Stomach (tissue), 9 donors: Measurements from ENCODE around the gene EPHB6. TPM values are rescaled to one million over a fixed set of nuclear protein-coding genes. Genes with fewer than 3 reads are reported as not detected.

Experiments used
- DNase-seq, 2 donors: peaks; one replicate each; pipeline versions ENCODE4 v3.0.0 to v3.0.0-alpha.2; 2013 to 2019
- H3K27ac ChIP-seq, 5 donors: fragments of 200-600 bp in 4 of 5; sonication (generic) in 4 of 5; one replicate each; pipeline ENCODE4 v1.5.1; 2013 to 2019; ENCODE audit warnings: mild to moderate bottlenecking in 1 of 5, moderate library complexity in 1 of 5
- H3K27me3 ChIP-seq, 3 donors: fragments of 200-600 bp; sonication (generic); one replicate each; pipeline ENCODE4 v1.5.1; 2017 to 2019; ENCODE audit warnings: mixed run types in 1 of 3
- H3K36me3 ChIP-seq, 4 donors: fragments of 200-600 bp; sonication (generic); 1 replicate in 3 of 4; 2 replicates in 1 of 4; pipeline ENCODE4 v1.5.1; 2016 to 2019
- H3K4me1 ChIP-seq, 4 donors: fragments of 200-600 bp; sonication (generic); one replicate each; pipeline ENCODE4 v1.5.1; 2016 to 2019
- H3K4me3 ChIP-seq, 4 donors: fragments of 200-600 bp; sonication (generic) in 3 of 4; one replicate each; pipeline ENCODE4 v1.5.1; 2016 to 2019; ENCODE audit warnings: mild to moderate bottlenecking in 1 of 4
- H3K9me3 ChIP-seq, 4 donors: fragments of 200-600 bp; sonication (generic); one replicate each; pipeline ENCODE4 v1.5.1; 2016 to 2019
- EP300 ChIP-seq: sonication (generic); formaldehyde crosslinking; IDR thresholded peaks from one replicate; pipeline ENCODE4 v1.6.1; 2017; ENCODE audit warnings: antibody characterized with exemption
- POLR2A ChIP-seq, 4 donors: fragments of 450-650 bp; IDR thresholded peaks; one replicate each; pipeline ENCODE4 v1.6.1; 2016; ENCODE audit warnings: antibody characterized with exemption in 4 of 4, control low read depth in 2 of 4, mild to moderate bottlenecking in 1 of 4, moderate library complexity in 1 of 4
- POLR2AphosphoS5 ChIP-seq, 3 donors: sonication (generic); formaldehyde crosslinking; IDR thresholded peaks; one replicate each; pipeline ENCODE4 v1.6.1; 2016; ENCODE audit warnings: antibody characterized with exemption in 3 of 3
- WGBS, 5 donors: extraction: QIAGEN DNeasy Blood & Tissue Kit in 3 of 5; methylation state at CpG; one replicate each; pipeline versions ENCODE4 v1.1.5 to v1.1.7; 2013 to 2018; 5-methylcytosine and 5-hydroxymethylcytosine counted together
- intact Hi-C: fragments of 100-400 bp; cut with DNase I; formaldehyde crosslinking; loops from one replicate; pipeline ENCODE4 v1.15.1; 2023; ENCODE audit warnings: low total_unique reads
- polyA plus RNA-seq, 3 donors: library from polyadenylated mRNA; stranded (reverse); fragments of 200-250 nt; gene quantifications; one replicate each; pipeline ENCODE4 v1.2.3, GENCODE V29; 2013
- total RNA-seq, 5 donors: library from RNA; depleted of rRNA; stranded (reverse); fragments of >200 nt; gene quantifications; one replicate each; pipeline versions ENCODE4 v1.1.0 to v1.2.3, GENCODE V29; 2014 to 2016
- TF ChIP-seq, protein P1 (sequence below), 7 experiments: fragments of 450-650 bp in 4 of 7; fragments of 200-600 bp in 3 of 7; sonication (generic) in 3 of 7; IDR thresholded peaks; one replicate each; pipeline ENCODE4 v1.5.1; 2016 to 2019; ENCODE audit warnings: antibody characterized with exemption in 7 of 7, control low read depth in 2 of 7, mild to moderate bottlenecking in 1 of 7
- donor health status: healthy with polysubstance abuse.
- donor health status: Bipolar disorder and iron deficiency.
- donor health status: healthy.

EPHB6 gene
- total and polyA plus RNA-seq, 8 donors, result 5.4 to 23.1 (median 8.1) TPM

DNA sequence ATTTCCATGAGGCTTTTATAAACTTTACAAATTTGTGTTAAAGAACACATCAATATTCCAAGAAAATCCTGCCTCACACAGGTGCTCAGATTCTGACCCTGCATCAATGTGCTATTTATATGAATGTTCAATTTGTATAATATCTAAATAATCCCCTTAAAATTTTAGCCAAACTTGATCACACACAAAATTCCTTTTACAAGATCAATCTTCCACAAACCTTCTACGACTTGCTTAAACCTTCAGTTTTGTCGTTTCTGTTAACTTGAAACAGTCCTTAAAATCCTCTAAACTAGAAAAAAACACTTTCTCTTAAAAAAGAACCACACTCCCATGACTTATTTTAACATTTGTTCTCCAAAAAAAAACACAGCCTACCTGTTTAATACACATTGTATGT lies 50.9 kb downstream of the EPHB6 start:
- no peak for DNase-seq
- WGBS, 5 donors, result 77 to 89% (median 82%) methylated on average over 2 of the region's 2 CpGs
- Histone ChIP-seq H3K9me3 (peaks cover 0 to 5% (median 2%) of the 10 kb centered on the region in 4 donors), H3K36me3 (no peaks in the 10 kb centered on the region), H3K4me1 (peaks cover 3 to 26% (median 13%) of the 10 kb centered on the region in 4 donors), H3K27me3 (no peaks in the 10 kb centered on the region), H3K4me3 (no peak overlapping the region), H3K27ac (no peak overlapping the region)
- TF ChIP-seq POLR2A (IDR thresholded peaks at IDR 0.05) (no peak), EP300 (no peak), POLR2AphosphoS5 (IDR thresholded peaks at IDR 0.05) (no peak)
- TF ChIP-seq, protein P1, sequence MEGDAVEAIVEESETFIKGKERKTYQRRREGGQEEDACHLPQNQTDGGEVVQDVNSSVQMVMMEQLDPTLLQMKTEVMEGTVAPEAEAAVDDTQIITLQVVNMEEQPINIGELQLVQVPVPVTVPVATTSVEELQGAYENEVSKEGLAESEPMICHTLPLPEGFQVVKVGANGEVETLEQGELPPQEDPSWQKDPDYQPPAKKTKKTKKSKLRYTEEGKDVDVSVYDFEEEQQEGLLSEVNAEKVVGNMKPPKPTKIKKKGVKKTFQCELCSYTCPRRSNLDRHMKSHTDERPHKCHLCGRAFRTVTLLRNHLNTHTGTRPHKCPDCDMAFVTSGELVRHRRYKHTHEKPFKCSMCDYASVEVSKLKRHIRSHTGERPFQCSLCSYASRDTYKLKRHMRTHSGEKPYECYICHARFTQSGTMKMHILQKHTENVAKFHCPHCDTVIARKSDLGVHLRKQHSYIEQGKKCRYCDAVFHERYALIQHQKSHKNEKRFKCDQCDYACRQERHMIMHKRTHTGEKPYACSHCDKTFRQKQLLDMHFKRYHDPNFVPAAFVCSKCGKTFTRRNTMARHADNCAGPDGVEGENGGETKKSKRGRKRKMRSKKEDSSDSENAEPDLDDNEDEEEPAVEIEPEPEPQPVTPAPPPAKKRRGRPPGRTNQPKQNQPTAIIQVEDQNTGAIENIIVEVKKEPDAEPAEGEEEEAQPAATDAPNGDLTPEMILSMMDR (IDR thresholded peaks at IDR 0.05), result no peak
- intact Hi-C loops, result no loop called here

DNA sequence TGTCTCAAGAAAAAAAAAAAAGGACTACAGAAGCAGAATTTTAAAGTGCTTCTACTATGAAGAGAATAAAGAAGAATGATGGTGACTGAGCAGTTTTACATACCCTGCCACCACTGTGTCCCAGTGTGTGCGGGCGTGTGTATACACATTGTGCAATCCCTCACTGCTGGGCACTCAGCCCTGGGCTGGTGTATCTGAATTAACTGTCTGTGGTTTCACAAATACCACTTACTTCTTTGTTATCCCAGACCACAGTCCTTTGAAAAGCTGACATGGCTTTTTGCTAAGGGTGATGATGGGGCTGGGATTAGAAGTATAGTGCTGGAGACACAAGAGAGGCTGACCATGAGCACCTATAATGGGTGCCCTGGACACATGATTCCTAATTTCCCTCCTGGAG lies 51.8 kb downstream of the EPHB6 start:
- TF ChIP-seq POLR2AphosphoS5 (IDR thresholded peaks at IDR 0.05) (no peak), POLR2A (IDR thresholded peaks at IDR 0.05) (no peak), EP300 (no peak)
- TF ChIP-seq, protein P1 (IDR thresholded peaks at IDR 0.05), result no peak
- Histone ChIP-seq H3K27me3 (no peaks in the 10 kb centered on the region), H3K36me3 (no peaks in the 10 kb centered on the region), H3K4me1 (peaks cover 3 to 28% (median 14%) of the 10 kb centered on the region in 4 donors), H3K4me3 (no peak overlapping the region), H3K27ac (no peak overlapping the region), H3K9me3 (peaks cover 0 to 5% (median 2%) of the 10 kb centered on the region in 4 donors)
- WGBS, 5 donors, result 47 to 96% (median 92%) methylated on average over 2 of the region's 2 CpGs
- intact Hi-C loops, result no loop called here
- DNase-seq, result no peak

DNA sequence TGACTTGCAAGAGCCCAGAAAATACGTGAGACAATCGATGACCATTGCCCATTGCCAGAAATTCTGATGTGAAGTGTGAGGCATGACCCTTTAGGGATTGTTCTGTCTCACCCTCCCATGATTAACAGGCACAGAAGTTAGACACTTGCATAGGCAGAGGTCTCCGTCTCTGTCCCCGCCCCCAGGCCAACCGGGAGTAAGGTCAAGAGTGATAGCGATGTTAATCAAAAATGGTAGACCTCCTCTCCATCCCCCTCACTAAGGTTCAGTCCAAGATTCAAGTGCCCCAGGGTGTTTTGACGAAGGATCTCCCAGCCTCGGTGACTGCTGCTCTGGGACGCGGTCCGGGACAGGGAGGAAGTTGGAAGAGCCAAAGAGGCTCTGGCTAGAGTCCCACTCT lies 53.4 kb downstream of the EPHB6 start:
- TF ChIP-seq POLR2A (IDR thresholded peaks at IDR 0.05) (no peak), POLR2AphosphoS5 (IDR thresholded peaks at IDR 0.05) (no peak), EP300 (no peak)
- TF ChIP-seq, protein P1 (IDR thresholded peaks at IDR 0.05), result no peak

GRCh38 chr7:142908921-142909890 lies 54.3 kb downstream of the EPHB6 start:
- intact Hi-C loops, result no loop called here

More for the DNA sequence above, 53.4 kb downstream of the EPHB6 start:
- intact Hi-C loops, result no loop called here
- no peaks in the 10 kb centered on the region for H3K36me3 ChIP-seq
- H3K4me1 ChIP-seq, result peaks cover 3 to 29% (median 16%) of the 10 kb centered on the region in 4 donors
- no peaks in the 10 kb centered on the region for H3K27me3 ChIP-seq
- no peak for DNase-seq
- peaks cover 0 to 5% (median 2%) of the 10 kb centered on the region in 4 donors for H3K9me3 ChIP-seq
- no peak overlapping the region for H3K4me3 ChIP-seq
- 89 to 94% (median 93%) methylated on average over 11 of the region's 11 CpGs for WGBS, 5 donors
- peak overlapping the region in 2 of 5 donors; percentile 34 to 67 for H3K27ac ChIP-seq

More at GRCh38 chr7:142908921-142909890, 54.3 kb downstream of the EPHB6 start:
- no peaks in the 10 kb centered on the region for H3K27me3 ChIP-seq
- no peaks in the 10 kb centered on the region for H3K36me3 ChIP-seq
- peak; percentile 35 to 59 for DNase-seq
- WGBS, 5 donors, result 45 to 60% (median 47%) methylated on average over 21 of the region's 21 CpGs
- peaks cover 3 to 38% (median 19%) of the 10 kb centered on the region in 4 donors for H3K4me1 ChIP-seq
- no peak overlapping the region for H3K4me3 ChIP-seq
- H3K9me3 ChIP-seq, result peaks cover 0 to 5% (median 2%) of the 10 kb centered on the region in 4 donors
- TF ChIP-seq POLR2A (IDR thresholded peaks at IDR 0.05), result no peak
- peak in 2 of 3 donors; percentile 58 to 86 for TF ChIP-seq POLR2AphosphoS5 (IDR thresholded peaks at IDR 0.05)
- H3K27ac ChIP-seq, result peak overlapping the region; percentile 67 to 81 (median 71)
